ENCODE measurements around the gene SRPK1. TPM values are rescaled to one million over a fixed set of nuclear protein-coding genes. Genes with fewer than 3 reads are reported as not detected.
"Not testable (repeated sequence)": the region's sequence is repeated elsewhere in the genome, so short reads cannot be mapped to it uniquely, and the experiment has no call there.

Gene SRPK1
- total RNA-seq, 1 donor from 2014 or later: 31.2 TPM

- Mint-ChIP-seq H3K36me3 (ENCODE audit: low read depth) (peaks cover 3% of the 10 kb centered on the region), H3K27ac (ENCODE audit: unreplicated experiment) (no peak overlapping the region), H3K27me3 (ENCODE audit: low read depth) (peaks cover 11% of the 10 kb centered on the region), H3K9me3 (ENCODE audit: low read depth) (peaks cover 8% of the 10 kb centered on the region), H3K4me3 (ENCODE audit: unreplicated experiment) (no peak overlapping the region), H3K4me1 (ENCODE audit: low read depth) (no peaks in the 10 kb centered on the region)
- DNase-seq (ENCODE audit: low spot score): no peak
- TF ChIP-seq CTCF (IDR thresholded peaks at IDR 0.05): no peak
Observed at GRCh38 chr6:35936681-35937359, 15.9 kb upstream of the SRPK1 start.

GRCh38 chr6:35935469-35935868 is 14.6 kb upstream of the SRPK1 start:
- Mint-ChIP-seq H3K27ac (ENCODE audit: unreplicated experiment) (no peak overlapping the region), H3K4me1 (ENCODE audit: low read depth) (no peaks in the 10 kb centered on the region), H3K27me3 (ENCODE audit: low read depth) (peaks cover 13% of the 10 kb centered on the region), H3K4me3 (ENCODE audit: unreplicated experiment) (no peak overlapping the region), H3K9me3 (ENCODE audit: low read depth) (no peaks in the 10 kb centered on the region), H3K36me3 (ENCODE audit: low read depth) (peaks cover 1% of the 10 kb centered on the region)
- no peak for DNase-seq (ENCODE audit: low spot score)
- TF ChIP-seq CTCF (IDR thresholded peaks at IDR 0.05): no peak

- Mint-ChIP-seq H3K36me3 (ENCODE audit: low read depth) (no peaks in the 10 kb centered on the region), H3K27me3 (ENCODE audit: low read depth) (peaks cover 13% of the 10 kb centered on the region), H3K4me3 (ENCODE audit: unreplicated experiment) (no peak overlapping the region), H3K9me3 (ENCODE audit: low read depth) (no peaks in the 10 kb centered on the region), H3K4me1 (ENCODE audit: low read depth) (no peaks in the 10 kb centered on the region), H3K27ac (ENCODE audit: unreplicated experiment) (no peak overlapping the region)
- DNase-seq (ENCODE audit: low spot score): no peak
- no peak for TF ChIP-seq CTCF (IDR thresholded peaks at IDR 0.05)
Observed at GRCh38 chr6:35933844-35934243, 12.9 kb upstream of the SRPK1 start.

- H3K4me1 Mint-ChIP-seq (ENCODE audit: low read depth); DNase-seq (ENCODE audit: low spot score); H3K27ac Mint-ChIP-seq (ENCODE audit: unreplicated experiment); H3K27me3 Mint-ChIP-seq (ENCODE audit: low read depth); H3K9me3 Mint-ChIP-seq (ENCODE audit: low read depth); H3K4me3 Mint-ChIP-seq (ENCODE audit: unreplicated experiment); H3K36me3 Mint-ChIP-seq (ENCODE audit: low read depth): not testable (repeated sequence)
Observed at GRCh38 chr6:35931873-35932272, 11.0 kb upstream of the SRPK1 start.

GRCh38 chr6:35931120-35931561 is 10.2 kb upstream of the SRPK1 start:
- TF ChIP-seq CTCF (IDR thresholded peaks at IDR 0.05): no peak
- Mint-ChIP-seq H3K9me3 (ENCODE audit: low read depth) (no peaks in the 10 kb centered on the region), H3K27me3 (ENCODE audit: low read depth) (peaks cover 10% of the 10 kb centered on the region), H3K4me1 (ENCODE audit: low read depth) (no peaks in the 10 kb centered on the region), H3K27ac (ENCODE audit: unreplicated experiment) (no peak overlapping the region), H3K36me3 (ENCODE audit: low read depth) (no peaks in the 10 kb centered on the region), H3K4me3 (ENCODE audit: unreplicated experiment) (peak overlapping the region; percentile 41)
- no peak for DNase-seq (ENCODE audit: low spot score)

GRCh38 chr6:35929601-35930000 is 8.7 kb upstream of the SRPK1 start:
- Mint-ChIP-seq H3K27me3 (ENCODE audit: low read depth) (peaks cover 6% of the 10 kb centered on the region), H3K4me1 (ENCODE audit: low read depth) (no peaks in the 10 kb centered on the region), H3K4me3 (ENCODE audit: unreplicated experiment) (no peak overlapping the region), H3K9me3 (ENCODE audit: low read depth) (no peaks in the 10 kb centered on the region), H3K27ac (ENCODE audit: unreplicated experiment) (no peak overlapping the region), H3K36me3 (ENCODE audit: low read depth) (no peaks in the 10 kb centered on the region)
- no peak for TF ChIP-seq CTCF (IDR thresholded peaks at IDR 0.05)
- DNase-seq (ENCODE audit: low spot score): no peak
